ENCODE measurements around the gene CTBP2.

The CTBP2 gene

DNA sequence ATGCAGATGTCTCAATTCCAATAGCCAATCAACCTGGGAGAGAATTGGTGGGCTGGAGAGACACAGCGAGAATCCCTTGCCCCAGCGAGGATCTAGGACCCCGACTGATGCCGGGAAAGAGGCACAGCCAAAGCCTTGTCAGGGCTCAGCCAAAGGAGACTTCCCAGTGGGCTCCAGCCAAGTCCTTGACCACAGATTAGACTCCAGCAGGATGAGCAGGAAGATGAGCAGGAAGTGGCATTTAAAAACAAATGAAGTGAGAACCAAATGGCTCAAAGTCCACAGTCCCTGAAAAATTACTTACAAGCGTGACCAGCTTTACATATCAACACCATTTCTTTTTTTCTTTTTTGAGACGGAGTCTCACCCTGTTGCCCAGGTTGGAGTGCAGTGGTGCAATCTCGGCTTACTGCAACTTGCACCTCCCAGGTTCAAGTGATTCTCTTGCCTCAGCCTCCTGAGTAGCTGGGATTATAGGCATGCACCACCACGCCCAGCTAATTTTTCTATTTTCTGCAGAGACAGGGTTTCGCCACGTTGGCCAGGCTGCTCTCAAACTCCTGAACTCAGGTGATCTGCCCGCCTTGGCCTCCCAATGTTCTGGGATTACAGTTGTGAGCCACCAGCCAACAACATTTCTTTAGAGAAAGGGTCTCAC is 40.2 kb downstream of the CTBP2 start:
- DNase-seq: no peak

DNA sequence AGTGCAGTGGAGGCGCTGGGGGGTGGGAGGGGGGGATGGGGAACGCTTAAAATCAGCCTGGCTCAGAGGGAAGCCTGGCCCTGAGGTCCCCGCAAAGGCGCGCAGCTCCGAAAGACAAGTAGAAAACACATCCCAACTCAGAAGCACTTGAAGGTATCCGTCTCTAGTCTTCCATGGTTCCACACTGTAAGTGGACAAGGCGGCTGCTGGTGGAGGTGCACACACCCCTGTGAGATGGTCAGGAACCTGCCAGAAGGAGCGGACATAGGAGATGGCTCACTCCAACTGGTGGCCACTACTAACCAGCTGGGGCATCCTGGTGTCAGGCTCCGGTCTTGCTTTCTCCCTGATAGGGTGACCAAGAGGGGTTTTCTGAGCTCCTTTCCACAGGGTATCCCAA is 41.7 kb downstream of the CTBP2 start:
- no peak for DNase-seq

DNA sequence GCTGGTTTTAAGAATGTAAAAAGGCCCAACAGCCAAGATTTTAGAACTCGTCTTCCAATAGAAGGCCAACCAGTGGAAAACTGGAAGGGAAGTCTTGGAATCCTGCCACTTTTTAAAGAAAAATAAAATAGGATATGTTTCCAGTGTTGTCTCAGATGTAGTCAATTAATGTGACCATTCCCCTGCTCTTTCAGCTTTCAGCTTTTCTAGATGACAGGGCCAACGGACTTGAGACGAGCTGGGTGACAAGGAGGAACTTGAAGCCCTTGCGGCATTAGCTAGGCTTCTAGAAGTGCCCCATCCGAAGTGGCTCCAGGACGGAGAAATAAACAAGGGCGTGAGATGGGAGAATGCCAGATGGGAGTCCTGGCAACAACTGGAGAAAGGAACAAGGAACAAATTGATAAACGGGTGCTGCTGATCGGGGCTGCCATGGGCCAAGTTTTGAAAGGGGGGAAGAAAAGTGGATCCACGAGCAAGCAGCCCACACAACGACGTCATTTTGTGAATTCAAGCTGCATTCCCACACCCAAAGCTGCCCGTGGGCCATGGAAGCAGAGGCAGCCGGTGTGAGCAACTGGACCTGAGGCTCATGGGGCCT is 42.3 kb downstream of the CTBP2 start:
- no peak for DNase-seq

DNA sequence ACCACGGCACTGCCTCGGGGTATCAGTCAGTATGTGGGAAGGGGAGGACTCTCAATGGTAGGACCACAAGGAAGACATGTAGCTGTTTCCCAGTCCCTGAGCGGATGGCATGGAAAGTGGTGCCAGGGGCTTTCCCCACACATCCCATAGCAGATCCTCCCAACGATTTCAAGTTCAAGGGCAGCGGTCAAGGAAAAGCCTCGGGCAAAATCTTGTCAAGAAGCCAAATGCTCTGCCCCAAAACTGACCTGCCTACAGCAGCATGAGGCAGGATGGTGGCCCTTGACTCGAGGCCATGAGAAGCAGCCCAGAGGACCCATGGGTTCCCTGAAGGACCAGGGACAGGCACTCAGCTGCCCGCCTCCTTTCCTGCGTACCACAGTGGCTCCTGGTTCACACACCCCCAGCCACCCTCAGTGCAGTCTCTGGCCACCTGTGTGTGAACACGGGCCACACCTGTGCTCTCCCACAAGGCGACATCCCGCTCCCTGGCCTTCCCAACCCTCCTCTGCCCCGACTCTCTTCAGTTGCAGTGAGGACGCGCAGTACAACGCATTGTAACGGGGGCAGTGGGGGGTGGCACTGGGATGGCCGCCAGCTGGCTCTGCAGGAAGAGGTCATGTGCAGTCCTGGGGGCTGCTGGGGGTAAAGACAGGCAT is 43.6 kb downstream of the CTBP2 start:
- no peak for DNase-seq

DNA sequence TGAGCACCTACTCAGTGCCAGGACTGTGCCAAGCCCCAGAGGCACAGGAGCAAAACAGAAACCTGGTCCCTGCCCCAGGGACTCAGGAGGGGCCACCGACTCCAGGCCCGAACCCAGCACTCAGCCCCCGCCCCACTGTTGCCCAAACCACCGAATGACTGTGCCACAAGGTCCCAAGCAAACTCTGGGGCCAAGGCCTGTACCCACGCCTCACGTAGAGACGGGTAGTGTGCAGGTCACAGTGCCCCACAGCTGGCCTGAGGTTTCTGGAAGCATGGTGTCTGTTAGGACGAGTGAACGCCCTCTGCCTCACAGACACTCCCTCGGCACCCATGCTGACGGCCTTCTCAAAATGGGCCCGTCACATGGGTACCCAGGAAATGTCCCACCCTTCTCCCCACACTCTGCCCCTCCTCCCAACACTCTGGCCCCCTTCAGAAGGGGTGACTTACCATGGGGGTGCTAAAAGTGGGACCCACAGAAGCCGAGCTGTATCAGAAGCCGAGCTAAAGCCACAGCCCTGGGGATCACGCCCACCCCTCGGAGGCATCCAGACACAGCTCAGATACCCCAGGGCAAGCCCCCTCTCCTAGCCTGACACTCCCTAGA is 44.2 kb downstream of the CTBP2 start:
- no peak for DNase-seq

- DNase-seq: no peak
These were observed 45.0 kb downstream of the CTBP2 start for GRCh38 chr10:125115409-125115808.

DNA sequence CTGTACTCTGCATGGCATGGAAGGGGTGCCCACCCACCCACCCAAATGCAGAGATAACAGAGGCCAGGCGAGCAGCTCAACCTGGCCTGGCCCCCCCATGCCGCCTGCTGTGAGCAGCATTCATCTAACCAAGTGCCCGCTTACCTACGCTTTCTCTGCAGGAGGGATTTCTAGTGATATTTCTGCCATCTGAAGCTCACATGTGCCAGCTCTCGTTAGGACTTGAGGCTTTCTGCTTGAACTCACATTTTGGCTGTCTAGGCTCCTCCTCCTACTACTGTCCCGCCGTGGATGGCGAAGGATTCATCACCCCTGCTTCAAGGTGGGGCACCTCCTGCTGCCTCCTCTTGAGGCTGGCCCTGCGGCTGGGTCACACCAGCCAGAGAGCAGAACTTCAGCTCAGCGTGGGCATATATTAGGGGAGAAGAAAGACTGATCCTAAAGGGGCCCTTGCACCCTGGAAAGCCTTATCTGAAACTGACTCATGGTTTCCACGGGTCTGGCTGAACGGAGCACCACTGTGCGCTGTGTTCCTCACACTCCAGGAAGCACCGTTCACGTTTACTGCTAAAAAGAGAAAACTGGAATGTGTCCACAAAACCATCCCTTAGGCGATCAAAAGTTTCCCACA is 45.5 kb downstream of the CTBP2 start:
- DNase-seq: no peak

DNA sequence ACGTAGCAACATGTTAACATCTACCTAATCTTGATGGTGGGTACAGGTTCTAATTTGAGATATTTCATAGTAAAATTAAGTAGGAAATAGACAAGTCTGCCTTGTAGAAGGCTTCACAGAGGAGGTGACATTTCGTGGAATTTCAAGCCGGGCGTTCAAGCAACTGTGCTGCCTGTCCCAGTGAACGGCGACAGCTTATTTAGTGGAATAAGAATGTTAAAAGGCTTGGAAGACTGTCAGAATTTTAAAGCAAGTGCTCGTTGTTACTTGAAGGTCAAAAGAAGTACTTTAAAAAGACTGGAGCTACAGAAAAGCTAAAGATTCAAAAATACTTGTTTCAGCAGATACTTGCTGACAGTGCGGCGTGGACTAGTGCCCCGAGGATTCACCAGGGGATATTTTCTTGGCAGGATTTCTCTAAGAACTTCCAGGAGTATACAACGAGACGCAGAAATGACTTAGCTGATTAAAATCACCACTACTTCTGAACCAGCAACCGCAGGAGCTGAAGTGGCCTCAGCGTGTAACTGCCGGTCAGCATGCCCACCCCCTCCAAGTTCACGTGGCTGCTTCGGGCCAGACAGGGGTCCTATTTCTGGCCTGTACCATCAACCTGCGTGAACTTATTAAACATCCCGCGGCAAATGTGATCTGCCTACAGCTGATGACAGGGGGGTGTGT is 46.5 kb downstream of the CTBP2 start:
- no peak for DNase-seq

DNA sequence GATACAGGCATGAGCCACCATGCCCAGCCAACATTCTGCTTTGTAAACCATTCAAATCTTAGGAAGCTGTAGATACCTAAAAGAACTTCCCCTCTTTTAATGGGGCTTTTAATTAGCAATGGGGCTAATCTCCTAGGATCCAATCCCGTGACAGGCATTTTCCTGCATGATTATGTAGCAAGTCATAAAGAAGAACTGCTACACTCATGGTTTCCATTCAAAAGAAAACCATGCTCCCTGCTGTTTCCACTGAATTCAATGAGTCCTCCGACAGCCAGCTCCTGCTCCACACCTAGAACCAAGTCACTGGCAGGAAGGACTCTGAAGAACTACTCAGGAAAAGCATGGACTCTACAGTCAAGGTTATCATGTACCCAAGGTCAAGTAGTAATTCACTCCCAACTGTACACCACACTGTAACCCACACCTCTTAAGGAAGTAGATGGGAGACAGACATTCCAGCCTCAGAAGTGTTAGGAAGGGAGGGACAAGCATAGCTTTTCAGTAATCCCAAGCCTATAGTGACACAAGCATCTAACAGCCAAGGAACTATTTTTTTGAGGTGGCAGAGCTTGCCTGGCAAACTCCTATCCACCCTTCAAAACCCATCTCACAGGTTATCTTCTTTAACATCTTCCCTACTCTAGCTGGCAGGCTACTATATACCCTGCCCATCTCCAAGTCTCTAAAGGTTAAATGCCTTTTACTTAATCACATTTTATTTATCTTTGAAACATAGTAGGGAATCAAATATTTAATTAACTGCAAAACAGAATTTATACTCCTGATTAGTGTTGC is 47.5 kb downstream of the CTBP2 start:
- no peak for DNase-seq

DNA sequence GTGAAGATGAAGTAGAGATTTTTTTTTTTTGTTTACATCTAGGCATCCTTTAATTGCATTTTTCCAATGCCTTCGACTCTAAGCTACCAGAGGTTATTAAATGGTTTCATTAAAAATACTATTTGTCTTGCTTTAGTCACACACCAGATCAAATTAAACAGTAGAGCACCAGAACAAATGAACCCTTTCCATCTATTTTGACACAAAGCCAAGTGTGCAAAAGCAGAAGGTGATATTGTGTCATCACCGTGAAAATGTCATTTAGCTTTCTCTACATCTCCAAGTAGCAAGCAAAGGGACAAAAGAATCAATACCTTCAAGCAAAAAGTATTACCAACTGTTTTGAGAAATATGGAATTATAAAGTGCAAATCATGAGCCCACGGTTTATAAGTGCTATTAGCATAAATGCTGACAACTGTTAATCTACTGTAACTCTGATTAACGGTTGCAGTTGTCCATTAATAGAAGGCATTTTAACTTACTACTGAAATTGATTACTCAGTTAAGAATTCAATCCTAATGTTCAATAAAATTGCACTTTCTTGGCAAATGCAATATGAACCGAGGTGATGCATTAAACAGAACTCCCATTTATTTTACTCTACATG is 49.1 kb downstream of the CTBP2 start:
- no peak for DNase-seq

- DNase-seq: no peak
These were observed 52.3 kb downstream of the CTBP2 start for GRCh38 chr10:125107965-125108580.

- DNase-seq: no peak
These were observed 53.0 kb downstream of the CTBP2 start for GRCh38 chr10:125107166-125107949.

DNA sequence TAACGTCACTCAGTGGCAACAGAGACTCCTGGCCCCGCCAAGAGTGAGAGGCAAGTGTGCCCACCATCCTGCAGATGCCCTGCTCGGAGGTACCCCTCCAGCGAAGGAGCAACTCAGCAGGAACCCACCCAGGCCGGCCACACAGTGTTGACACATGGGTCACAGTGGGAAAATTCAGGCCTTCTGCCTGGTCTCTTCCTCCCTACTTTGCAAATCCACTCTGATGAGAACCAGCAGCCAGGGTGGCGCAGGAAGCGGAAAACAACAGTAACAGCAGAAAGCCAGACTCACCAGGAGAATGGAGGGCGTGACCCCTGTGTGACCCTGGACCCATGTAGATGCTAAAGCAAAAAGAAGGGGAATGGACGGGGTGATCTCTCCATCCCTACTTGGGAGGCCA is 53.8 kb downstream of the CTBP2 start:
- DNase-seq: no peak

GRCh38 chr10:125105706-125106255 is 54.6 kb downstream of the CTBP2 start:
- no peak for DNase-seq

- no peak for DNase-seq
These were observed 55.2 kb downstream of the CTBP2 start for GRCh38 chr10:125105155-125105554.

GRCh38 chr10:125104559-125104958 is 55.8 kb downstream of the CTBP2 start:
- DNase-seq: no peak

GRCh38 chr10:125103924-125104323 is 56.4 kb downstream of the CTBP2 start:
- no peak for DNase-seq

GRCh38 chr10:125103466-125103865 is 56.9 kb downstream of the CTBP2 start:
- no peak for DNase-seq

GRCh38 chr10:125102821-125103220 is 57.5 kb downstream of the CTBP2 start:
- no peak for DNase-seq

- DNase-seq: no peak
These were observed 58.1 kb downstream of the CTBP2 start for GRCh38 chr10:125102246-125102645.
